B cell (primary cell): ENCODE data around the gene UTP15. TPM values are rescaled to one million over a fixed set of nuclear protein-coding genes. Genes with fewer than 3 reads are reported as not detected.

Source experiments
- ATAC-seq: fragments of 200-7000 bp; cut with Tn5 transposase; one replicate; pipeline ENCODE4 v1.10.0; 2021; ENCODE audit warnings: low read depth, mild to moderate bottlenecking, moderate number of reproducible peaks, moderate library complexity
- CTCF ChIA-PET: fragments of 350-600 bp; sonication (Branson Sonifier 250); formaldehyde crosslinking; loops from one replicate; lab custom pipeline; 2021; ENCODE audit warnings: antibody characterized with exemption, inconsistent platforms; lab: Charles Lee
- POLR2A ChIA-PET: fragments of 350-600 bp; sonication (Branson Sonifier 250); formaldehyde crosslinking; loops from one replicate; lab custom pipeline; 2021; ENCODE audit warnings: antibody characterized with exemption; lab: Charles Lee
- DNase-seq: peaks from one replicate; pipeline ENCODE4 v3.0.0; 2013
- H2AFZ ChIP-seq: 2 replicates; pipeline ENCODE4 v1.6.1; 2012; ENCODE audit warnings: mild to moderate bottlenecking, low read depth, low read length; ENCODE audit not compliant: insufficient read depth, poor library complexity, severe bottlenecking
- H3K27ac ChIP-seq, 2 donors: 1 replicate in 1 of 2; 2 replicates in 1 of 2; pipeline ENCODE4 v1.5.1; 2012 to 2013; ENCODE audit warnings: low read length in 2 of 2, mild to moderate bottlenecking in 2 of 2, moderate library complexity in 1 of 2
- H3K27me3 ChIP-seq, 4 experiments: fragments of 200-600 bp in 1 of 4; sonication (generic) in 1 of 4; replicated peaks in 1 of 4; 1 replicate in 2 of 4; 2 replicates in 2 of 4; pipeline versions ENCODE4 v1.6.1 to v1.7.0; 2013 to 2016; ENCODE audit warnings: low read length in 3 of 4, mild to moderate bottlenecking in 2 of 4, mixed read lengths in 1 of 4, moderate library complexity in 1 of 4; ENCODE audit not compliant: insufficient read depth in 4 of 4, control insufficient read depth in 3 of 4; ENCODE audit errors: control extremely low read depth in 1 of 4
- H3K36me3 ChIP-seq, 2 experiments: replicated peaks in 1 of 2; 1 replicate in 1 of 2; 2 replicates in 1 of 2; pipeline versions ENCODE4 v1.6.1 to v1.7.1; 2013; ENCODE audit warnings: low read length in 1 of 2; ENCODE audit not compliant: insufficient read depth in 2 of 2, control insufficient read depth in 1 of 2; ENCODE audit errors: control extremely low read depth in 1 of 2, extremely low read depth in 1 of 2
- H3K4me1 ChIP-seq, 2 donors: fragments of 200-600 bp in 1 of 2; sonication (generic) in 1 of 2; 1 replicate in 1 of 2; 2 replicates in 1 of 2; pipeline versions ENCODE4 v1.5.1 to v1.6.1; 2013 to 2017; ENCODE audit warnings: low read length in 2 of 2; ENCODE audit not compliant: control insufficient read depth in 2 of 2, insufficient read depth in 2 of 2
- H3K4me2 ChIP-seq: replicated peaks from 2 replicates; pipeline ENCODE3; 2012; ENCODE audit warnings: mild to moderate bottlenecking, low read depth, low read length; ENCODE audit not compliant: poor library complexity, severe bottlenecking
- H3K4me3 ChIP-seq, 5 experiments: fragments of 200-600 bp in 1 of 5; sonication (generic) in 1 of 5; 1 replicate in 3 of 5; 2 replicates in 2 of 5; pipeline versions ENCODE4 v1.5.1 to v1.7.0; 2011 to 2016; ENCODE audit warnings: low read length in 4 of 5, mild to moderate bottlenecking in 4 of 5, low read depth in 2 of 5, control low read depth in 1 of 5, moderate library complexity in 1 of 5; ENCODE audit not compliant: insufficient read depth in 1 of 5; ENCODE audit errors: control extremely low read depth in 1 of 5, extremely low read depth in 1 of 5
- H3K79me2 ChIP-seq: fragments of 200-600 bp; sonication (generic); one replicate; pipeline ENCODE4 v1.6.0; 2016; ENCODE audit warnings: low read length; ENCODE audit not compliant: control insufficient read depth, insufficient read depth
- H3K9ac ChIP-seq: fragments of 200-600 bp; sonication (generic); 2 replicates; pipeline ENCODE4 v1.6.1; 2017; ENCODE audit warnings: mild to moderate bottlenecking, low read length, moderate library complexity
- H3K9me3 ChIP-seq, 3 donors: one replicate each; pipeline versions ENCODE4 v1.6.1 to v1.7.1; 2013; ENCODE audit warnings: low read length in 2 of 3; ENCODE audit not compliant: control insufficient read depth in 2 of 3, insufficient read depth in 1 of 3; ENCODE audit errors: control extremely low read depth in 1 of 3
- H4K20me1 ChIP-seq: 2 replicates; pipeline ENCODE4 v1.6.0; 2012; ENCODE audit warnings: mild to moderate bottlenecking, low read length; ENCODE audit not compliant: insufficient read depth, control insufficient read depth, poor library complexity, severe bottlenecking
- H3K27ac Mint-ChIP-seq: one replicate; pipeline ENCODE4 v1.8.0; 2021; ENCODE audit warnings: mixed read lengths
- H3K27me3 Mint-ChIP-seq: one replicate; pipeline ENCODE4 v1.8.0; 2021; ENCODE audit warnings: mixed read lengths
- H3K4me1 Mint-ChIP-seq: one replicate; pipeline ENCODE4 v1.8.0; 2021; ENCODE audit warnings: mixed read lengths
- H3K4me3 Mint-ChIP-seq: one replicate; pipeline ENCODE4 v1.8.0; 2021; ENCODE audit warnings: mixed read lengths
- H3K9me3 Mint-ChIP-seq: one replicate; pipeline ENCODE4 v1.8.0; 2022; ENCODE audit warnings: mixed read lengths; ENCODE audit not compliant: insufficient read depth
- CTCF ChIP-seq: fragments of 200-600 bp; IDR thresholded peaks from one replicate; pipeline ENCODE4 v1.8.0; 2022; ENCODE audit warnings: antibody characterized with exemption, mild to moderate bottlenecking
- EZH2 ChIP-seq: IDR thresholded peaks from 2 replicates; pipeline ENCODE4 v1.6.1; 2012; ENCODE audit warnings: borderline replicate concordance, low read depth, mild to moderate bottlenecking, moderate library complexity, low read length; ENCODE audit not compliant: insufficient read depth, poor library complexity, severe bottlenecking
- WGBS: methylation state at CpG from one replicate; pipeline ENCODE4 v1.1.5; 2013; ENCODE audit warnings: missing lambda C conversion rate; ENCODE audit not compliant: insufficient coverage; 5-methylcytosine and 5-hydroxymethylcytosine counted together
- intact Hi-C: fragments of 100-400 bp; cut with micrococcal nuclease; formaldehyde crosslinking; loops from one replicate; pipeline ENCODE4 v1.10.0; 2022
- polyA plus RNA-seq: library from polyadenylated mRNA; depleted of rRNA; stranded (reverse); fragments of >200 nt; gene quantifications from 2 replicates; pipeline ENCODE4 v1.2.3, GENCODE V29; 2012
- total RNA-seq, 2 donors: library from RNA; stranded (reverse); fragments of 120-200 nt in 1 of 2; gene quantifications; 1 replicate in 1 of 2; 2 replicates in 1 of 2; pipeline versions ENCODE4 v1.2.3 to v1.2.4, GENCODE V29; 2013 to 2022

The UTP15 gene
- total and polyA plus RNA-seq, 2 donors (not counting 1 experiment from before 2014, with no cell fraction given): 17.1 to 25.3 TPM

- H3K4me2 ChIP-seq: no peak overlapping the region
- DNase-seq (no peak), ATAC-seq (no peak)
- CTCF ChIA-PET: no interaction called here
- H3K36me3 ChIP-seq: no peaks in the 10 kb centered on the region
- no peaks in the 10 kb centered on the region for H3K79me2 ChIP-seq
- no peak overlapping the region for H3K4me3 Mint-ChIP-seq
- POLR2A ChIA-PET: no interaction called here
- peaks cover 0 to 6% (median 3%) of the 10 kb centered on the region in 4 experiments for H3K27me3 ChIP-seq
- TF ChIP-seq EZH2 (no peak), CTCF (no peak)
- H3K9me3 ChIP-seq: no peaks in the 10 kb centered on the region
- H3K27me3 Mint-ChIP-seq: peaks cover 31% of the 10 kb centered on the region
- H3K4me1 ChIP-seq: no peaks in the 10 kb centered on the region
- no peak overlapping the region for H3K27ac ChIP-seq
- no peak overlapping the region for H3K27ac Mint-ChIP-seq
- 100% methylated on average over 1 of the region's 4 CpGs for WGBS
- intact Hi-C loops: no loop called here
- H3K4me3 ChIP-seq: no peak overlapping the region
- no peaks in the 10 kb centered on the region for H3K9me3 Mint-ChIP-seq
- H4K20me1 ChIP-seq: no peaks in the 10 kb centered on the region
- H3K4me1 Mint-ChIP-seq: no peaks in the 10 kb centered on the region
- no peak overlapping the region for H3K9ac ChIP-seq
- no peak overlapping the region for H2AFZ ChIP-seq
These were observed 23.5 kb upstream of the UTP15 start for GRCh38 chr5:73542020-73542419.

DNA sequence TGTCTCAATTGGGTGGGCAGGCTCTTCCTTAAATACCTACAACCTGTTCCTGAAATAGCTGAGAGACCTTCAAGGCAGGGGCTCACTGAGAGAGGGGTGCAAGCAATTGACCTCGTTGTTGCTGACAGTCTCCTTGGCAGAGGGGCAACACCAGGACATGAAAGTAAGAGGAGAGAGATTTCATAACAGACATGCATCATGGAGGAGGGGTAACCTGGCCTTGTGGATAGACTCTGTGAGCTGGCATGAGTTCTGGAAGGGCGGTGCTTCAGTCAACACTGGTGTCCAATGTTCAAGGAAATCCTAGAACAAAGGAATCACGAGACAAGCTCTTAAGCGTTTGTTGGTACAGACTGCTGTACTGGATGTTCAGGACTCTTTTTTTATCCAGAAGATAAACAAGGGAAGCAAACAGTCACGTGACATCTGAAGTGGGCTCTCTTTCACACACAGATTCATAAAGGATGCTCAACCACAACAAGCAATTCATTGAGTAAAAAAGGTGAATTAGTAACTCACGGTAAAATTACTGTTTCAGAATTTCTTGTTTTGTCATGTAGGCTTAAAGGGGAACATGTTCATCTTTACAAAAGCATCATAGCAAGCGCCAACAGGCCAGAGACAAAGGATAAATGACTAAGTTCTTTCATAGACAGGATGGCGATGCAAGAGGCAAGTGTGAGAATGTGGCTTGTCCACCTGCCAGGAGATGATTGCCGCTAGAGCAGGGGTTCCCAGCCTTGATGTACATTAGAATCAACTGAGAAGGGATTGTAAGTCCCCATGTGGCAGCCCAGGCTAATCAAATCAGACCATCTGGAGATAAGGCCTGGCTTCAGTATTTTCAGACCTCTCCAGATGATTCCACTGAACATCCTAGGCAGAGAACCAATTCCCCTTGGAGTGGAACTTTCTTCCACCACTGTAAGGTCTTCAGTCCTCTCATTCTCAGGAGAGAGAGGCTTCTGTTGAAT, 20.8 kb upstream of the UTP15 start:
- peaks cover 0 to 6% (median 2%) of the 10 kb centered on the region in 4 experiments for H3K27me3 ChIP-seq
- no peak overlapping the region for H2AFZ ChIP-seq
- no peak overlapping the region for H3K27ac Mint-ChIP-seq
- WGBS: 94% methylated on average over 4 of the region's 9 CpGs
- no peaks in the 10 kb centered on the region for H3K9me3 Mint-ChIP-seq
- H3K27me3 Mint-ChIP-seq: peaks cover 31% of the 10 kb centered on the region
- H3K4me2 ChIP-seq: no peak overlapping the region
- H3K9ac ChIP-seq: no peak overlapping the region
- no peaks in the 10 kb centered on the region for H3K4me1 ChIP-seq
- H3K36me3 ChIP-seq: no peaks in the 10 kb centered on the region
- ChIA-PET POLR2A (no interaction called here), CTCF (interaction anchor here (0.8 kb wide), 1 partner anchor 10 kb away, joined by 3 read pairs; no protein-coding TSS in a partner anchor)
- no peak for TF ChIP-seq CTCF
- TF ChIP-seq EZH2: no peak
- H3K4me3 ChIP-seq: no peak overlapping the region
- no peak overlapping the region for H3K4me3 Mint-ChIP-seq
- H3K79me2 ChIP-seq: no peaks in the 10 kb centered on the region
- DNase-seq: no peak
- H4K20me1 ChIP-seq: no peaks in the 10 kb centered on the region
- H3K27ac ChIP-seq: no peak overlapping the region
- no peak for ATAC-seq
- intact Hi-C loops: no loop called here
- no peaks in the 10 kb centered on the region for H3K9me3 ChIP-seq
- no peaks in the 10 kb centered on the region for H3K4me1 Mint-ChIP-seq
